Measurements from ENCODE around the gene BRD3OS. TPM values are rescaled to one million over a fixed set of nuclear protein-coding genes. Genes with fewer than 3 reads are reported as not detected.

Gene BRD3OS
- total and polyA plus RNA-seq, 2 donors (not counting 3 experiments of a cell fraction or from before 2014, with no cell fraction given): 11.9 to 15.4 TPM

DNA sequence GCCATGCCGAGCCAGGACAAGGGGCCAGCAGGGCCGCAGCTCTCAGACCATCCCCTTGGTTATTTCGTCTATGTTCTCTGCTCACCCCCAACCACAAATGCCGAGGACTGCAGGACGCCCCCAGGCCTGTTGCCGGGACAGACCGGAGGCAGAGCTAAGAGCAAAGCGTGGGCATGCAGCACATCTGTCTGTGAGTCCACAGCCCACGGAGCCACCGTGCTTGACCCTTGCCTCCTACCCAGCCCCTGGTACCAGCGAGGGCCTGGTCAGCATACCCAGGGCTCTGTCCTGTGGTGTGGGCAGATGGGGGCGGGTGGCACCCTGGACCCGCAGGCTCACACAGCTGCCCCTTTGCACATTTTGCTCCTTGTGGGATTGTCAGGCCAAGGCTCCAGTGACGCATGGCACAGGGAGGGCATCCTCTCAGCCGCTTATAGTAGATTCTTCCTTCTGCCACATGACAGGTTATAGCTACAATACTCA, 37.8 kb downstream of the BRD3OS start:
- no TSS peak for BruUV-seq (replicated peaks)
- dilution Hi-C loops (cut with MboI; ENCODE audit: extremely low pct_ligation_motif_present, low sequenced_read_pairs): no loop called here
- Histone ChIP-seq H3K79me2 (ENCODE audit: control insufficient read depth, insufficient read depth, low read length) (peaks cover 79% of the 10 kb centered on the region), H3K4me3 (replicated peaks in 1 of 3; ENCODE audit: insufficient read depth in 1 of 3, low read depth in 1 of 3, low read length in 3 of 3) (no peak overlapping the region), H2AFZ (ENCODE audit: low read depth, low read length) (no peak overlapping the region), H3K9me1 (replicated peaks; ENCODE audit: control insufficient read depth, extremely low read depth, insufficient read depth, low read length) (no peaks in the 10 kb centered on the region), H3K27ac (ENCODE audit: insufficient read depth, low read depth, low read length) (no peak overlapping the region), H4K20me1 (replicated peaks; ENCODE audit: control insufficient read depth, extremely low read depth, insufficient read depth, low read length) (peaks cover 5% of the 10 kb centered on the region), H3K9me3 (replicated peaks; ENCODE audit: control insufficient read depth, insufficient read depth, low read length) (no peaks in the 10 kb centered on the region), H3K4me1 (ENCODE audit: control insufficient read depth, extremely low read depth, insufficient read depth, low read length) (peaks cover 18% of the 10 kb centered on the region), H3K9ac (replicated peaks; ENCODE audit: extremely low read depth, insufficient read depth, low read length) (no peak overlapping the region), H3K4me2 (ENCODE audit: insufficient read depth, low read length) (no peak overlapping the region), H3K36me3 (ENCODE audit: control insufficient read depth in 2 of 2, extremely low read depth in 1 of 2, insufficient read depth in 2 of 2, low read length in 2 of 2) (no peaks in the 10 kb centered on the region), H3K27me3 (ENCODE audit: control insufficient read depth in 2 of 2, insufficient read depth in 2 of 2, low read length in 2 of 2) (no peaks in the 10 kb centered on the region)
- no peak for DNase-seq (ENCODE audit: low read depth, low spot score)
- POLR2A ChIA-PET: no interaction called here
- TF ChIP-seq JUN (IDR thresholded peaks at IDR 0.05; ENCODE audit: borderline replicate concordance, insufficient read depth, insufficient read length, low read depth): no peak
- TF ChIP-seq MYC (IDR thresholded peaks at IDR 0.05; ENCODE audit: low read depth, low read length): no peak
- TF ChIP-seq POLR2A (IDR thresholded peaks at IDR 0.05; ENCODE audit: low read depth, low read length): no peak
- TF ChIP-seq, protein P1, sequence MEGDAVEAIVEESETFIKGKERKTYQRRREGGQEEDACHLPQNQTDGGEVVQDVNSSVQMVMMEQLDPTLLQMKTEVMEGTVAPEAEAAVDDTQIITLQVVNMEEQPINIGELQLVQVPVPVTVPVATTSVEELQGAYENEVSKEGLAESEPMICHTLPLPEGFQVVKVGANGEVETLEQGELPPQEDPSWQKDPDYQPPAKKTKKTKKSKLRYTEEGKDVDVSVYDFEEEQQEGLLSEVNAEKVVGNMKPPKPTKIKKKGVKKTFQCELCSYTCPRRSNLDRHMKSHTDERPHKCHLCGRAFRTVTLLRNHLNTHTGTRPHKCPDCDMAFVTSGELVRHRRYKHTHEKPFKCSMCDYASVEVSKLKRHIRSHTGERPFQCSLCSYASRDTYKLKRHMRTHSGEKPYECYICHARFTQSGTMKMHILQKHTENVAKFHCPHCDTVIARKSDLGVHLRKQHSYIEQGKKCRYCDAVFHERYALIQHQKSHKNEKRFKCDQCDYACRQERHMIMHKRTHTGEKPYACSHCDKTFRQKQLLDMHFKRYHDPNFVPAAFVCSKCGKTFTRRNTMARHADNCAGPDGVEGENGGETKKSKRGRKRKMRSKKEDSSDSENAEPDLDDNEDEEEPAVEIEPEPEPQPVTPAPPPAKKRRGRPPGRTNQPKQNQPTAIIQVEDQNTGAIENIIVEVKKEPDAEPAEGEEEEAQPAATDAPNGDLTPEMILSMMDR (IDR thresholded peaks at IDR 0.05; ENCODE audit: extremely low read depth in 1 of 2, insufficient read depth in 1 of 2, low read depth in 1 of 2, low read length in 2 of 2): no peak
- no peak for TF ChIP-seq FOS (IDR thresholded peaks at IDR 0.05; ENCODE audit: borderline replicate concordance, insufficient read depth, low read length)
- TF ChIP-seq, protein P2, sequence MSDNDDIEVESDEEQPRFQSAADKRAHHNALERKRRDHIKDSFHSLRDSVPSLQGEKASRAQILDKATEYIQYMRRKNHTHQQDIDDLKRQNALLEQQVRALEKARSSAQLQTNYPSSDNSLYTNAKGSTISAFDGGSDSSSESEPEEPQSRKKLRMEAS (IDR thresholded peaks at IDR 0.05; ENCODE audit: insufficient read depth, insufficient read length): no peak
- no peak for TF ChIP-seq GATA2 (IDR thresholded peaks at IDR 0.05; ENCODE audit: insufficient read depth, insufficient read length, low read depth, low read length)
- no peak for TF ChIP-seq POLR2AphosphoS5 (IDR thresholded peaks at IDR 0.05; ENCODE audit: insufficient read depth, low read depth, low read length)
- TF ChIP-seq EZH2 (IDR thresholded peaks at IDR 0.05; ENCODE audit: borderline replicate concordance, low read depth, low read length, severe bottlenecking): no peak
- intact Hi-C loops (cut with micrococcal nuclease): loop anchor here (10.0 kb wide), 1 partner anchor 382 kb away; no protein-coding TSS in a partner anchor
- no peak for FAIRE-seq
- CTCF ChIA-PET: no interaction called here
